HUDEP-2 (cell line): ENCODE data around the gene MAML3.

ENCODE experiments used
- DNase-seq, 76 experiments: peaks; one replicate each; lab custom pipeline; 2025; ENCODE audit not compliant: unreplicated experiment in 76 of 76; lab: John Stamatoyannopoulos, UW

MAML3 gene

DNA sequence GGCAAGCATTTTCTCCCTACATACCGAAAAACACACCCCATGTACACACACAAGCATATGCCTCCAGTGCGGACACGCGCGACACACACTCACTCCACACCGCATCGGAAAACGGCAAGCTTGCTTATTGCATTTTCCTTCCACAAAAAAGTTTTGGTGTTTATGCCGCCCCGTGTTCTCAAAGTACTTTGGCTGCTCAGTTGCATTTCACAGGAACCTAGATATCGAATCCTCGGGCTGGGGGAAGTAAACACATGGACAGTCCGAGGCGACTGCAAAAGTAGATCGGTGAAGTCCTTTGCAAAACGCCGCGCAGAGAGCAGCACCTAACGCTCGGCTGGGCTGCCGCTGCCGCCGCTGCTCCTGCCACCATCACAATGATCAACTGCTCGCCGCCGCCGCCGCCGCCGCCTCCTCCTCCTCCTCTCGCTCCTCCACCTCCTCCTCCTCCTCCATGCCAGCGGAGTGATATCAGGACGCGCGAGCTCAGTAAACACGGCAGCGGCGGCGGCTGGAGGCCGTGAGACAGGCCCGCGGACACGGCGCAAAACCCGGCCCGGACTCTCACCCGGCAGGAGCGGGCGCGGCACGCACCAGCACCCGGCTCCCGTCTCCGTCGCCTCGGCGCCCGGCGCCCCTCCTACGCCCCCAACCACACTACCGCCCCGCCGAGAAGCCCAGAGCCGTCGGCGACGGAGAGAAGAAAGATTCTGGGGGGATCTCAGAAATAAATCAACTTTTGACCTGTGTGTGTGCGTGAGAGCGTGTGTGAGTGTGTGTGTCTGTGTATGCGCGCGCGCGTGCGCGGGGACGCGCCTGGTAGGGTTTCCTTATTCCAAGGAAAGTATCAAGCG is at the start of gene MAML3:
MAML3 (minus strand) TSS at position 467 of the 854 bp plus-strand sequence. CDS start 857 bp downstream, outside the sequence.
- DNase-seq, result peak in 75 of 76 experiments; percentile 4 to 87 (median 63)

DNA sequence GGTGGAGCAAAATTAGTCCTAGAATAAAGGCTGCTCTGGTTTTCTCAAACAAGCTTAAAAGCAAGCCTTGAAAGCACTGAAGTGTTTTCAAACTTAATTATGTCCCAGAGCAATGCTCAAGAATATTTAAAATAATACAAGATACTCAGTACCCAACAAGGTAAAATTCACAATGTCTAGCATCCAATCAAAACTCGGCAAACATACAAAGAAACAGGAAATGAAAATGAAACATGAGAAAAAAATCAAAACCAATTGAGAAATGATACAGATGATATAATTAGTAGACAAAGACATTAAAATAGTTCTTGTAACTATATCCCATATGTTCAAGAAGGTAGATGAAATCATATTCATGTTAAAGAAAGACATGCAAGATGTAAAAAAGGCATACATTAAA is 45.0 kb upstream of the MAML3 start:
- no peak for DNase-seq

DNA sequence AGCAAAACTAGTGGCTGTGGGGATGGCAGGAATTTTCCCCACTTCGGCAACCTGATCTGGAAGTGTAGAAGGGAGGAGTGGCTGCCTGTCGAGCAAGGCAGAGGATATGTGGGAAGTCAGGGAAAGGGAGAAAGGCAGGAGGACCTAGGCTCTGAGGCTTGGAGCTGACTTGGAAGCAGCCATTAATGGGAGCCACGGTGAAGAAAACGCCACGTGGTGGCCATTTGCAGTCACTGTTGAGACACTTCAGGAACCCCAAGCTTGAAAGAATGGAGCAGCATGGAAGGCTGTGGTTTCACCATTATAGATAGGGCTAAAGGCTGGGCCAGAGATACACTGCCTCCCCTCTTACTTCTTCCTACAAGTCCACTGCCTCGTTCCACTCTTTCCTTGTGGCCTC is 41.8 kb upstream of the MAML3 start:
- peak in 1 of 76 experiments; percentile 3 for DNase-seq

DNA sequence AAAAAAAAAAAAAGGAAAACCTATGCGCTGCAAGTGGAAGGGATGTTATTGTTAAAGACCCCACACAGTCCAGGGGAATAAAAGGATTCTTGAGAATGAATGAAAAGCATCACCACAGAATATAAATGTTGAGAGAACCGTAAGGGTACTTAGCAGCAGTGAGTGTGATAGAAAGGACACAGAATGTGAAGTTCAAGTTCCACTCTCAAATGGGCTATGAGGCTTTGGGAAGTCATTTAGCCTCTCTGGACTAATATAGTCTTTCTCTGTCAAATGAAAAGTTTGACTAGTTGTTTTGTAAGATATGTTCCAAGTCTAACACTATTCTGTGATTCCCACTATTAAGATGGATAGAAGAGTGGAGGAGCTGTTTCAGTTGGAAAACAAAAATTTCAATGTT is 35.8 kb upstream of the MAML3 start:
- DNase-seq, result no peak

DNA sequence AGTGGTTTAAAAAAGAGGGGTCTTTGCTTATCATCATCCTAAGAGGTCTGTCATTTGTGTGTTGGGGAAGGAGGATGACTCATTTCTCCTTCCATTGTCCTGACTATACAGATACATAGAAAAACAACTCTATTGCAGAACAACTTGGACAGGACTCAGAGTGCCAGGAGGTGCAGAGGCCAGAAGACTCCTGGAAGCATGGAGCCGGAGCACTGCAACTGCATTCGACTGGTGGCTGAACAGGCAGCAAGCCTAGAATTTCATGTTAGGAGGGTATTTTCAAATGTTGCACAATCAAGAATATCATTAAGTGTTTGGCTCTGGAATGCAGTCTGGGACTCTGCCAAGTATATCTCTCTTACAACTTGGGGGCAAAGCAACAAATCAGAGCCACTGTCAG is 35.0 kb upstream of the MAML3 start:
- DNase-seq, result no peak

DNA sequence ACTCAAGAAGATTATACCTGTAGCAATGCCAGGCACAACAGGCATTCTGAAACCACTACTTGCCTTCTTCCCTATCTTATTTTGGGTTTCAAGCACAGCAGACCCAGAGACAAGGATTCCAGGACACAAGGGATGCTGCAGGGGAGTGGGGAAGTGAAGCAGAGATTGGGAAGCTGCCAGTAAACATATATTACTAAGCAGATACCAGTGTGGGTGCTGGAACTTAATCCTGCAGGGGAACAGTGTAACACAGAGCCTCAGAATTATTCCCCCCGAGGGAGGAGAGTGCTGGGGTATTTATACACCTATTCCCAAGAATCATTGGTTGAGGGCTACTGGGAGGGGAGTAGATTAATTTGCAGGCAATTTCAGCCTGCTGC is 33.3 kb upstream of the MAML3 start:
- no peak for DNase-seq

DNA sequence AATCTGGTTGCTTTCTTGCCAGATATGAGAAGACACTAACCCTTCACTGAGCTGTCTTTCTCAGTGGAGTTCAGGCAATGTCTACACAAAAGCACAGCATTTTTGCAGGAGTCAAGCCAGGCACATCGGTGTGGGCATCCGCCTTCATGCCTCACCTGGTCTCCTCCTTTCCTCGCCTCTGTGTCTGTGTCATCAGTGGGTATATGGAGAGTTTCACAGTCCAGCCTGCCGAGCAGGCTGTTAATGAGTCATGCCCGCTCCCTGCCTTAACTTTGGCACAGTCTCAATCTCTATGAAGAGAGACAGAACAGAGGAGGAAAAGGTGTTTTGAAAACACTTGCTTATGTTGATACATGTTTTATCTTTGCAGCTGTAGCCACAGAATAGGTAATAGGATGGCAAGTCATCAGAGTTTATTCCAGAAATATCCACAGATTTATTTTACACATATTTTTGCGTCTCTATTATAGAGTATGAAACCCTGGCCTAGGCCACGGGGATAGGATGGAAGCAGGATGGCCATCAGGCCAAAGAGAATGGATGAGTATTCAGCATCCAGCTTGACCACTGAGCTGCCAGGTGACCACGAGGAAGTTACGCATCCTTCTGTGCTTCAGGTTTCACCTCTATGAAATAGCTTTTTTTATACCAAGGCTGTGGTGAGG is 32.8 kb upstream of the MAML3 start:
- DNase-seq, result no peak

DNA sequence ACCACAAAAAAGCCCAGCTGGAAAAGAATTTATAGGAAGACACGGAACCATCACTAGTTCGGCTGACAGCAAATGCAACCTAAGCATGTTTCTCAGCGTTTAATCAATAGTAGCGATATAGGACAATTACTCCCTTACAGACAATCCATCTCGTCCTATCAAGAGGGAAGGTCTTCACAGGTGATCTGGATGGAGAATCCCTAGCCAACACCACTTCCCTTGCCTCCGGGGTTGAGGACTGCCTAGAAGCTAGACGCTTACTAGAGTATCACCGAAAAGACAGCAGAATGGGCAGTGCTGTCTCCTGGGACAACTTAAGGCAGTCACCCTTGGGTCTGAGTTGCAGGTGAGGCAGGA is 32.1 kb upstream of the MAML3 start:
- DNase-seq, result no peak

DNA sequence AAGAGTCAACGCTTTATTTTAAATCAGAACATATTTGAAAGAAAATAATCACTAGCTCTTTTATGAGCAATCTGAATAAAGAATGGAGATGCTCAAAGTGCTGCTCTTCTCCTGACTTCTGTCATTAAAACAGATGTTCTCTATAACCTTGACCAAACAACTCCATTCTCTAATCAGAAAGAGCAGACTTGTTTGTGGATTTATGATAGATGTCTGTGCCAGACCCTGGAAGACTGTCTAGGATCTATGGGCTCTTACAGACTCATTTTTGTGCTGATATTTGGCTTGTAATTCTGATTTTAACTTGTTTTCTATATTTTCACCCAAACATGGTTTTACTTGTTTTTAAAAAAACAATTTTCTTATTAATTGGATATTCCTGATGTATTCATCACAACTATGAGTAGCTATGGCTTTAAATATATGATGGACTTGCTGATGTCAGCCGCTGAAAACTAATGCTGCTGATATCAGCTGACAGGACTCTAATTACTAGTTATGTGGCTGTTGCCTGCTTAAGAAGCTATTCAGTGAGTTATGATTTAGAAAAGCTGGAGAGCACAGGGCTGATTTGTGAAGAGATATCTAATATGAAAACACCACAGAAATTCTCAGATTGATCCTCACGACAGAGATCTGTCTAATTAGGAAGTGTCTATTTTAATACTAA is 31.6 kb upstream of the MAML3 start:
- no peak for DNase-seq

DNA sequence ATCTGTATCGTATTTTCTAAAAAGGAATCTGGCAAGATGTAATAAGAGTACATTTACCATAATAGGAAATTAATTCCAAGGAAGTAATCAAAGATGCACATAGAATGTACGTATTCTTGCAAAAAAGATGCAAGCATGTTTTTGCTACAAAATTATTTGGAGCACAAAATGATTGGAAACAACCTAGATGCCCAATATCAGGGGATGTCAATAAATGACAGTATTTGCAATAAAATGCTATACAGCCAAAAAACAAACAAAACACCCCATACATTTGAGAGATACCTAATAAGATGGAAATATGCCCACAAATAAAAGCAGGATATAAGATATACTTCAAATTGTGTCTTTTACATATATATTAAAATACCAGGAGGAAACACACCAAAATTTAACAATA is 29.3 kb upstream of the MAML3 start:
- DNase-seq, result no peak

DNA sequence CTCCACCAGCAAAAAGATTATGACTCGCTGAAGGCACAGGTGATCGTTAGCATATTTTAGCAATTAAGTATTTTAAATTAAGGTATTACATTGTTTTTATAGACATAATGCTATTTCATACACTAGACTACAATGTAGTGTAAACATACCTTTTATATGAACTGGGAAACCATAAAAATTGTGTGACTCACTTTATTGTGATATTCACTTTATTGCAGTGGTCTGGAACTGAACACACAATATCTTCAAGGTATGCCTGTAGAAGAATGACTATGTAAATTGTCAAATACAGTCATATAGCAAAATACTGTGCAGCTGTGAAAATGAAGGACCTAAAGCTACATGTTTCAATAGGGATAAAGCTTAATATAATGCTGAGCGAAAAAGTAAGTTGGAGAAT is 26.6 kb upstream of the MAML3 start:
- DNase-seq, result no peak

DNA sequence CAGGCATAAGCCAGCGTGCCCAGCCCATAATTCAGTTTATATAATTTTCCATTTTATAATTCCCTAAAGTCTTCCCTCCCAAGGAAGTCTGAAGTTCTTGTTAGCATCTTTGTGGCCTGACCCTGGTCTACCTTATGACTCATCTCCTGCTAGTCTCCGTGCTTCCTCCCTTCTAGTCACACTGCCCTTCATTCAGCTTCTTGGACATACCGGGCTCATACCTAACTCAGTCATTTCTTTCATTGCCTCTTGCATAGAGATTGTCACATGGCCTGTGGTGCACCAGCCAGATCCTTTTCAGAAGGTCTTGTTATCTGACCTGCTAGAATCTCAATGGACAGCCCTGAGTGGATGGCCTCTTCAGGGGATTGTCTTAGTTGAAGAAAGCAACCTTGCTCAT is 22.8 kb upstream of the MAML3 start:
- DNase-seq, result no peak

DNA sequence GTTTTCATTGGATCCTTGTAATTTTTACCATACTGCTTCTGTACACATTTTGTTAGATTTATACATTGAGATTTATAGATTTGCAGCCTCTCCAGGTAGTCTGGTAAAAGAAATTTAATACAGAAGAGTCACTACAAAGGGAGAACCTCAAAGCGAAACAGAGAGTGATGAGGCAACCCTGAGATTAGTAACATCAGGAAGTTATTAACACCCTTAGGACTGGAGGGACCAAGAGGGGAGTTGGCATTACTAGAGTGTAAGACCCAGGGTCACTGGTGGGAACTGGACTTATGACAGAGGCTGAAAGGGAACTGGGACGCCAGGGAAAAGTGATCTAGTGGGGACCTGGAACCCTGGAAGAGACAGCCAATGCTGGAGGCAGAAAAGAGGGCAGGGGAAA is 20.6 kb upstream of the MAML3 start:
- DNase-seq, result no peak

DNA sequence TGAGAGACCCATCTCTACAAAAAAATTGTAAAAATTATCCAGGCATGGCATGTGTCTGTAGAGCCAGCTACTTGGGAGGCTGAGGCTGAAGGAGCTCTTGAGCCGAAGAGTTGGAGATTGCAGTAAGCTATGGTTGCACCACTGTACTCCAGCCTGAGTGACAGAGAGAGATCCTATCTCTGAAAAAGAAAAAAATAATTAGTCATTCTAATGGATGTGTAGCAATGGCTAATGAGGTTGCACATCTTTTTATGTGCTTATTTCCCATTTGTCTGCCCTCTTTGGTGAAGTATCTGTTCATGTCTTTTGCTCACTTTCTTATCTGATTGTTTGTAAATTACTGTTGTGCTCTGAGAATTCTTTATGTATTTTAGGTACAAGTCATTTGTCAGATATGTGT is 19.0 kb upstream of the MAML3 start:
- no peak for DNase-seq

DNA sequence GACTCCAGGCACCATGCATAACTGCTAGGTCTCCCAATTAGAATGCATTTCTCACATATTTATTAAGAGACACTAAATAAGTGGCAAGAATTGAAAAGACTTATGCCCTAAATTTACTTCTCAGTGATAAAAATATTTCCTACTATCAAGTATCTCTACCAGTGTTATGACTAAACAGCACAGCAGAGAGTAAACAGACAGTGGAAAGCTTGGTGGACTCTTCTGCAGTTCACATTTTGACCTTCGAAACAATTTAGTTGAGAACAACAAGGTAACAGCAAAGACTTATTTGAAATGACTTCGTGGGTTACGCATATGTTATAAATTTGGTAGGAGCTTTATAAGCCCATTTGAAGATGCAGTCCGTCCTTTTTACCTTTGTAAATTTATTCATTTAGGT is 16.3 kb upstream of the MAML3 start:
- DNase-seq, result no peak

DNA sequence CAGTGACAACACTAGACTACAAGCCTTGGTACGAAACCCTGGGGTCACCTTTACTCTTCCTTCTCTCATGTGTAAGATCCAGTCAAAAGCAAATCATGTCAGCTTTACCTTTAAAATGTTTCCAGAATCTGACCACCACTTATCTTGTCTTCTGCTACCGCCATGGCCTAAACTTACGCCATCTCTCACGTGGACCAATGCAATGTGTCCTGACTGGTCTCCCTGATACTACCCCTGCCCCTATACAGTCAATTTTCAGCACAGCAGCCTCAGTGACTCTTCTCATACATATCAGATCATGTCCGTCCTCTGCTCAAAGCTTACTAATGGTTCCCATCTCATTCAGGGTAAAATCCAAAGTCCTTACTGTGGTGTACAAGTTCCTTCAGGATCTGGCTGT is 15.0 kb upstream of the MAML3 start:
- DNase-seq, result no peak

DNA sequence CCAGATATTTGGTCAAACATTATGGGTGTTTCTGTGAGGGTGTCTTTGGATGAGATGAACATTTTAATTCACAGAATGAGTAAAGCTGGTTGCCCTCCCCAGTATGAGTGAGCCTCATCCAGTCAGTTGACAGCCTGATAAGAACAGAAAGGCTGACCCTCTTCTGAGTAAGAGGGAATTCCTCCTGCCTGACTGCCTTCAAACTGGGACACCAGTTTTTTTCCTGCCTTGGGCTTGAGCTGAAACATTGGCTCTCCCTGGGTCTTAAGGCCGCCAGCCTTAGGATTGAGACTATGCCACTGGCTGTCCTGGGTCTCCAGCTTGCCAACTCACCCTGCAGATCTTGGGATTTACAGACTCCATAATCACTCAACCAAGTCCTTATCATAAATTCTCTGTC is 14.5 kb upstream of the MAML3 start:
- DNase-seq, result no peak

DNA sequence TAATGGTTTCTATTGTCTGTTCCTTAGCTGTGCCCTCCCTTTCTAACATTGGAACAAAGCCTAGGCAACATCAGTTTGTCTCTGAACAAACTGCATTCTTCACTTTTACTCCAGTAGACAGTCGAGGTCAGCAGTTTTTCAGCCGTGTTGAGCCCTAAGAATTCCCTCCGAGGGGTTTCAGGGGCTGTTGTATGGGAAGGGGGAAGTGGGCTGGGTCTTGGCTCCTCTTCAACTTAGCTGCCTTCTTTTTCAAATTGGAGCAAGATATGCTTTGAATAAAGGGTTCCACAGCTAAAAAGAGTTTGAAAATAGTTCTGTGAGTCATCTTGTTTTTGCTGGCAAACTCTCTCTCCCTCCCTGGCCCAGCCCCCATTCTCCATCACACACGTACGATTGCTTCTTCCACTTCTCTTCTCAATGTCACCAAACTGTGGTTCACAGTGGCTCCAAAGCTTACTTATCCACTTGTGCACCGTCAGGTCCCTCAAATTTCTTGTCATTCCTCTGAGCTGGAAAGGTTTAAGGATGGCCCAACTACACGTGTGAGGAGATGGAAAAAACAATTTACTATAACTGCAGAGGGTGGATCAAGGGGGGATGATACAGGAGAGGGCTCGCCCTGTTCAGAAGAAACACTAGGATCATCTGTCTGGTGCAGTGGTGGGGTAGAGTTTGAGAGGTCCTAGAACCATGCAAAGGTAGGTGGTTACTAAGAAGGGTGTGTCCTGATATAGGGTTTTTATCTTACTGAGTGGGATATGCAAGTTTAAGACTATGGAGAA is 9.2 kb upstream of the MAML3 start:
- DNase-seq, result no peak

DNA sequence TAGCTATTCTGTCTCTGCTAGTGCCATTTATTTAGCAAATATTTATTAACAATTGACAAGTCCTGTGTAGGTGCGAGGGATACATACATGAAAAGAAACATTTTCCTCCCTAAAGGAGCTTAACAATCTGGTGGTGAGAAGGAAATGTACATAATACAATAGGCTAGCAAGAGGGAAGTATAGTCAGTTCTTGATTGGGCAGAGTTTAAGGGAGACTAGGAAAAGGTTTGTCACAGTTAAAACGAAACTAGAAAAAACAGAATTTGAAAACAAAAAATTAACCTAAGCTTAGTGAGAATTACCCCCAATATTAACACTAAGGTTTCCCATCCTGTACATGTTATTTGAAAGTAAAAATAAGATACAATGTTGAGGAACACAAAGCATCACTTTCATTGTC is 8.6 kb upstream of the MAML3 start:
- DNase-seq, result no peak

DNA sequence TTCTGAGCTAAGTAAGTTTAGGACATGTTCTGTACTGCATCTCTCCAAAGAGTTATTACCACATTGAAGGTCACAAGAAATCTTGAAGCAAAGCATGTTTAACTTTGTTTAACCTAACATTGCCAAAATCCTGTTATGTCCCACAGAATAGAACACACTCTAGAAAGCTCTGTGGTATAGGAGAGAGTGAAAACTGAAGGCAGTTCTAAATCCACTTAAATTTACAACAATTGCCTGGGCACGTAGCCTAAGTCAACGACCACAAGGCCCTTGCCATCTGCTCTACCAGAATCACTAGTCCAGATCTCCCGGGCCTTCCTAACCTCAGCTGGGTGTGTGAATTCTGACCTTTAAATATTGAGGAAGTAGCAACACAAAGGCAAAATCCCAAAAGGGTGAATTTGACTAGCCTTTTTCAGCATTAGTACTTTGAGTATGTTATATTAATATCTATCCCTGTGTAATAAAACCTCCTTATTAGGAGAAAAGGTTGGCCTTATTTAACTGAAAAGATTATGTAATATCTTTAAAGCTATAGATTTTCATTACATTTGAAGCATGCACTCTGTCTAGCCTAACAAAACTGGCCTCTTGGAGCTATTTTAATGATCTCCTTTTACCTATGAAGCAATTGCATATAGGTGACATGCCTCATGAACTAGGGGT is 4.5 kb upstream of the MAML3 start:
- no peak for DNase-seq

DNA sequence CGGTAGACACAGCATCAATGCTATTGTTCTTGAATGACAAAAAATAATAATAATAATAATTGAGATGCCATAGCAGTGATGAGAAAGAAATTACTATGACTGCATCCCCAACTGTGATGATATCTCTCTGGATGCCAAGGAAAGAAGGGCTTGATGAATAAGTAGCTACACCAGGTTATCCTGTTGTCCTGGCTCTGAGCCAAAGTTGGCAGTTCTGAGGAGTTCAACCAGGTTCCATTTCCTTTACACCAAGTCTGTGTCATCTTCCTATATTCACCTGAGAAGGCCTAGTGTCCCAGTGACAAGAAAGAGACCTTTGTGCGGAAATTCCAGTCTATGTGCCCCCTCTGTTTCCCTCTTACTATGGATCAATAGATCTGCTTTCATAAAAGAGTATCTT is 3.4 kb upstream of the MAML3 start:
- DNase-seq, result no peak
